CD4-positive, alpha-beta T cell treated with Interleukin-17A for 4 hours (primary cell): Measurements from ENCODE around the gene MRGPRF.

Source experiments
- DNase-seq: peaks from one replicate; pipeline ENCODE4 v3.0.0-alpha.2; 2020; ENCODE audit warnings: mixed read lengths

MRGPRF gene

DNA sequence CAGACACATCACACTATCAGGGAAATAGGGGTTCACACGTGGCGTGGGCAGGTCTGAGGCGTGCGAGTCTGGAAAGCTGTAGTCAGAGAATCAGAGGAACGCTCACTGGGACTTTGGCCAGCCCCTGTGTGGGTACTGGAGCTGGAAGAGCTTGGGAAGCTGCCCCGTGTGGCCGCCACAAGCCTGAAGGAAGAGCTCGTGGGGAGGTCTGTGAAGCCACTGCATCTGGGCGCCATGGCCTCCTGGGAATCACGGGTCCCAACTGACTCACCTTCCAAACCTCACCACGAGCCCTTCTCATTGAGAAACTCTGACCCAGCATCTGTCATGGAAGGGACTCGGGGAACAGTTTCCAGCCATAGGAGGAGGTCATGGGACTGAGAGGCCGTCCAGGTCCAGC lies 5.9 kb upstream of the MRGPRF start:
- DNase-seq, result no peak

DNA sequence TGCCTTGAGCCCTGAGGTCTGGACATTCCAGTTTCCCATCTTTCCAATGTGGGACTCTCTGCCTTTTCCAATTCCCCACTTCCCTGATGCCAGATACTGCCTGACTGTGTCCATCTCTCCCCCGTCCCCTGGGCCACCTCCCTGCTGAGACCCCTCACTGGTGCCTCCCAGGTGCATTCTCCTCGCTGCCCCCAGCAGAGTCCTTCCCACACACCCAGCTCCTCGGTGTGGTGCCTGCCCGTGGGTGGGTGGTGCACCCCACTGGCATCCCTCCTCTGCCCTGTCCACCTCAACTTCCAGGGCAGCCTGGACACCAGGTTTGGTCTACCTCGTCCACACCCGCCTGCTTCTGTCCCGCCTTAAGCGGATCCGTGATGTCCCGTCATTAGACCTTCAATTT lies 4.9 kb upstream of the MRGPRF start:
- DNase-seq, result no peak

DNA sequence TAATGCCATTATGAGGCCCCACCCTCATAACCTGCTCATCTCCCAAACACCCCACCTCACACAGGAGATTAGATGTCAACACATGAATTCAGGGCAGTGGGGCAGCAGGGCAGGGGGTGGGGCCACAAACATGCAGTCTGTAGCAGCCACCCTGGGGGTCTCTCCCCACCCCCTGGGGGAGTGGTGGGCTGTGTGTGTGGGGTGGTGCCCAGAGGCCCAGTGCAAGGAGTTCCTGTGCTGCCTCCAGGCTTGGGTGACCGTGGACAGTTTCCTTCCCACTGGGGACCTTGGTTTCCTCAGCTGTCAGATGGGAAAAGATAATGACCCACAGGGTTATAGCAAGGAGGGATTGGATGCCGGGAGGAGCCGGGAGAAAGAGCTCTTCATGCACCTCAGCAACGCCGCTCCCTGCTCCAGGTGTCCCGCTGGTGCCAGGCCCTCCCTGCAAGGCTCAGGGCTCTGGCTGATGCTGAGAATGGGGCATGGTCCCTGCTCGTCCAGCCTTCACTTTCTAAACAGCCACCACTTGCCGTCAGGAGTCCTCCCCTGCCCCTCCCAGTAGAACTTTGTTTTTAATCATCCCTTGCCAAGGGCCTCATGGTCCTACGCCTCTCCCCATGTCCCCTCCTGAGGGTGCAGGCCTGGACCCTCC lies 2.0 kb upstream of the MRGPRF start:
- no peak for DNase-seq

DNA sequence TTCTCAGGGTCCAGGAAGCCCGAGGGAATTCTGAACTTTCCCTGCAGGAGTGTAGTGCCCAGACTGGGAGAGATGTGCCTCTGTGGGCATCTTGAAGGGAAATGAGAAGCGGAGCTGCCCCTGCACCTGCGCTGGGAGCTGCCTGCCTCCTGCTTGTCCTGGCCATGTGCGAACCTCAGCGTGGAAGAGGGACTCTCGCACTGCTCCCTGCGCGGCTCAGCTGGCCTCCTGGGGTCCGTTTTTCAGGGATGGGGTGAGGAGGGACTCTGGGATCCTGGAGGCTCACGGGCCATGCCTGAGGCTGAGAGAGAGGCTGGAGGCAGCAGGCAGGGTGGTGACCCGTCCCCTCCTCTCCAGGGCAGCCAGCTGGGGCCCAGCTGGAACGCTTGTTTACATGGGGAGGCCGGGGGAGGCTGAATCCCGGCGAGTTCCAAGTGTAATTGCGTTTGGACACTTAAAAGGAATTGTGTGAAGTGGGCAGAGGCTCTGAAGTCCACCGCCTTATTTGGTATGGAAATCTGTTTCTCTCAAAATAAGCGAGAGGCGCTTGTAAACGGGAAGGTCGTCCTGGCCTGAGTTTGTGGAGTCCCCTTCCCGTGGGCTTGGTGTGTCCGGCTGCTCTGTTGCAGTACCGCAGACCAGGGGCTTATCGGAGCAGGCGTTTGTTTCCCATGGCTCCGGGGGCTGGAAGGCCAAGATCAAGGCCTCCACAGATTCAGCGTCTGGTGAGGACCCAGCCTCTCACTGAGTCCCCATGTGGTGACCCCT lies 1.2 kb upstream of the MRGPRF start:
- DNase-seq, result no peak

DNA sequence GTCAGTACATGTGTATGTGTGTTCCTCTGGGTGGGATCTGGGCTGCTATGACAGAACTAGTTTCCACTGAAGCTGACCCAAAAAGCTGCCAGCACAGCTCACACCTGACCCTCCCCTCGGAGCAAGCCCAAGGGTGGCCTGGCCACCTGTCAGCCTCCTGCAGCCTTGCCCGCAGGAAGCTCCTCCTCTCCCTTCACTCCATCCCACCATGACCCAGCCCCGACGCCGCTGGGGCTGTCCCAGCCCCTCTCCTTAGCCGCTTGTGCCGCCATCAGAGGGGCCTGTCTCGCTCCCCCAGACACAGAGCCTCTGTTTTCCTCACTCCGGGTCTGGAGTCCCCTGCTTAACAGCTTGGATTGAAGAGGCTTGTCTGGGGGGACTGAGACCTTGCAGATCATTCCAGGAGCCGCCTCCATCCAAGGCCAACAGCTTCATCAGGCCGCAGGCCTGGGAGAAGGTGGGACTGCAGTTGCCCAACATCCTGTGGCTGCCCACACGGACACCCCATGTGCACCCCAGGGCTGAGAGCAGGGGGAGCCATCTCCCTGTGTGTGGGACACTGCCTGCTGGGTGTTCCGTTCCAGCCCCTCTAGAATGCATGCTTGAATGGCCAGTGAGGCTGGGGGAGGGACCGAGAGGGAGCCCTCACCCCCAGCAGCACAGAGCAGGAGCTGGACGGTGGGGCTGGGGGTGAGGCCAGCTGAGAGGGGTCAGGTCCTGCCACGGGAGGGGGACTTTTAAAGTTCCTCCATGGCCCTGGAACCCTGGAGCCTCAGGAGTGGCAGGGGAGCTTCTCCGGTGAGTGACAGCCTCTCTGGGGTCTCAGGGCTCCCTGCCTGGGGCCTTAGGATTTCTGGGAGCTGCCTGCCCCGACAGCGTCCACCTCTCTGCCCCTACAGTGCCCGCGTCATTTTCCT lies 696 bp downstream of the MRGPRF start:
- DNase-seq, result no peak

DNA sequence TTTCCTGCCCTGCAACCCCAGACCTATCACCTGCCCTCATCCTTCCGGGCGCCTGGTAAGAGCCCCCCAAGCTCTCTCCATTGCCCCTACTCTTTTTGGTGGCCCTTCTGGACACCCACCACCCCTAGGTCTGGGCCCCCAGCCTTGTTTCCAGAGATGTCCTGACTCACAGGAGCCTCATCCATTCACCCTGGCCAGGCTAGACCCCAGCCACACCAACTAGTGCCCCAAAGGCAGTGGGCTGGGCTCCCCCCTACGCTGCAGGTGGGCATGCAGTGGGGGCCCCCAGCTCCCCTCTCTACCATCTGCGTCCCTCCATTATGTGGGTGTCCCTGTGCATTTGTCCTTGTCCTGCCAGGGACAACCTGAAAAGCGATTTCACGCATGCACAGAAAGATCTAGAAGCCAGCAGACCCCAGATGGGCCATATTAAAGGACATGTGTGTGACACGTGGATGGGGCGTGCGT lies 1.4 kb downstream of the MRGPRF start:
- no peak for DNase-seq

DNA sequence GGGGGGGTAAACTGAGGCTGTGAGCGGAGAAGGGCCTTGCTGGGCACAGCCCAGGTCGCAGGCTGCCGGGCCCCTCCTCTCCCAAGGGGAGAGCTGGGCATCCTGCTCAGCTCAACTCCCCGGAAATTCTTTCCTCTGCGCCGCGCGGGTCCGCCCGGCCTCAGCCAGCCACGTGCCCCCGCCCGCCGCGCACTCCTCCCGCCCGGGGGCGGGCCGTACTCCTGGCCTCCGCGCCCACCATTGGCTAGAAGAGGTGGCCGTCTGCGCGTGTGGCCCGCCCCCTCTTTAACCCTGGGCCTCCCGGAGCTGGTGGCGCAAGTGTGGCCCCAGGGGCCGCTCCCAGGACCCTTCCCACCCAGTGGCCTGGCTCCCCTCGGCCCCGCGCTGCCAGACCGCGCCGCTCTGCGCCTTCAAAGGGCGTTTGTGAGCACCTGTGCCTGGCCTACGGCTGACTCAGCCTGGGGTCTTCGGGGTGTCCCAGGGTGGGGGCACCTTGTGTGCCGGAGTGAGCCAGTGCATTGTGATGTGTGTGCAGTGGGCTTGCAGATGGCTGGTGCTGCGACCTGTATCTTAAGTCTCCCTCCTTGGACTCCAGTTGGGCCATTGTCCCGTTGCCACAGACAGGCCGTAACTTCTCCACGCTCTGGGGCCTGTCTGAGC lies 2.0 kb downstream of the MRGPRF start:
- peak; percentile 20 for DNase-seq

DNA sequence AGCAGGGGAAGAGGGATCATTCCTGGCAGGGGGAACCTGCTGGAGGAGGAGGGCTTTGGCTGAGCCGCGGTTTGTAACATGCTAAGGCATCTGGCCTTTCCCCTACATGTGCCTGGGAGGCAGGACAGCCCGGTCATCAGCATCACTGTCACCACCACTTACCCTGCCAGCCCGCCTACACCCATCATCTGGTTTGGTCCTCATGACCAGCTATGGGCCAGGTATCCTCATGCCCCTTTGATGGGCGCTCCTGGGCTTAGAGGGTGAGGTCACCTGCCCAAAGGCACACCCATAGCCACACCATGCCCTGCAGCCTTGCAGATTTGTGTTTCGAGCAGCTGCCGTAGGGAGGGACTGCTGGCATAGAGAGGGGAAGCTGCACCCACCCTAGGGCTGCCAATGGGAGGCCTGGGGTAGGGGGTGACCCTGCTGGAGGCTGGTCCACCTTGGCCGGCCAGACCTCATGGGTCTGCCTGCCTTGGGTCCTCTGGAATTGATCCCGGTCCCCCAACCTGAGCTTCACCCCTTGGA lies 2.6 kb downstream of the MRGPRF start:
- DNase-seq, result no peak

DNA sequence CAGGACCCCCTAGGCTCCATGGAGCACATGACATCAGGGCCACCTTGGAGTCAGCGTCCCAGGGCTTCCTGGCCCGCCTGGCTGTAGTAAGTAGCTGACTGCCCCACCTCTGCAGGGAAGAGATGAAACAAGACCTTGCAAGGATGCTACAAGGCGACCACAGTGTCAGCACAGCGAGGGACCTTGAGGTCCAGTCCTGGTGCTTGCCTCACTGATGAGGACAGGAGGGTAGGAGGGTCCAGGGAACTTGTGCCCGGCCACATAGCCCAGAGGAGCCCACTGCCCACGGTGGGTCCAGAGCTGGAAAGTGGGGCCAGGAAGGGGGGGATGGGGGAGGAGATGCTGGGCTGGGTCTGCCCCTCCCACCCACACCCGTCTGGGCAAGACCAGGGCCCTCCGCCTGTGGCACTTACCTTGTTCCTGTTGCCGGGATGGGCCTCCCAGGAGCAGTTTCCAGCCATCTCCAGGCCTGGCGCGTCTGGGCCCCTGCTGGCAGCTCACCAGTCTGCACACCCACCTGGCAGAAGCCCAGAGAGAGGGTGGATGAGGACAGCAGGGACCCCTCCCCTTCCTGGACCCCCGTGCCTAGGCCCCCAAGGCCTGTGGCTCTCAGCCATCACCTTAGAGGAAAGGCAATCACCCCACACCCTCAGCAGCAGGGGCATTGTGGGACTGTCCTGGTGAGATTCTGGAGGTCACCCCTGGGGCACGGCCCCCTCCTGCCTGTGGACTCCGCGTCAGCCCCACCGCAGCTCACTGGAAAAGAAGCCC lies 3.4 kb downstream of the MRGPRF start:
- DNase-seq, result no peak

DNA sequence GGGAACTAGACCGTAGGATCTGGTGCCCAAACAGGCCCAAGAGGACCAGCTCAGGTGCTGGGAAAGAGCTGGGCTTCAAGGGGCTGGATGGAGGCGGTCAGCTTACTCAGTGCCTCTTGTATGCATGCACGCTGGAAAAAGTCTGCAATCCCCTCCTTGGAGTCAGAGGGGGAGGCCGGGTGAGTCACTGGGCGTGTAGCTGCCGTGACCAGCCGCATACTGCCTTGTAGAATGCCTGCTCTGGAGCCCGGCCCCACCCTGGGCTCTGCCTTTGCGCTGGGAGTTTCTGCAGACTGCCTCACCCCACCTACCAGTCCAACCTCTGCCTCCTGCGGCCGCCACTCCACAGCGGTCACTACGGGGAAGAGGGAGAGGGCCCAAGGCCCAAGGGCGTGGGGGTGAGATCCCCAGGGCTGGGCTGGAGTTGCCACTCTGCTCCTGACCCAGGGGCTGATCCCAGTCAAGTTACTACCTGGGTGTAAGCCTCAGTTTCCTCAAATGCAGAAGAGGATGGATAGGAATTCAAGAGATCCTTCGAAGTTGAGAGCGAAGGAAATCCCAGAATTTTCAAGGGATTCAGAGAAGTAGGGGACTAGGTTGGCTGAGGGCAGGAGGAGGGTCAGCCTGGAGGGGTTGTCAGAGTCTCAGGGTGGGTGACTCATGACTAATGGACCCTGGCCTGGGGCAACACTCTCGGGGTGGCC lies 4.2 kb downstream of the MRGPRF start:
- DNase-seq, result no peak

DNA sequence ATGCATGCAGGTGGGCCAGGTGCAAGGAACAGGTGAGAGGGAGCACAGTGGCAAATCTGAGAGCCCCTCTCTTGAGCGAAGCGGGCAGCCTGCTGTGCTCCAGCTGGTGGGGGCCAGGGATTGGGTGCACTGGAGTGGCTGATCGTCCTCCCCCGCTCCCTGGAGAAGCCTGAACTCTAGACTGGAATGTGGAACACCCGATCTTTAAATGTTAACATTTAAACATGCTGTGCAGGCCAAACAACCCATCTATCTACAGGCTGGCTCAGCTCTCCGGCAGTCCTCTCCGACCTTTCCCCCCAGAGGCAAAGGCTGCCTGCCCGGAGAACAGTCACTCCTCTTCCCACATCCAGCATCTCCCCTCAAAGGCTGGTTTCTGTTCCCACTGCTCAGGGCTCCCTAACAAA lies 5.1 kb downstream of the MRGPRF start:
- no peak for DNase-seq

DNA sequence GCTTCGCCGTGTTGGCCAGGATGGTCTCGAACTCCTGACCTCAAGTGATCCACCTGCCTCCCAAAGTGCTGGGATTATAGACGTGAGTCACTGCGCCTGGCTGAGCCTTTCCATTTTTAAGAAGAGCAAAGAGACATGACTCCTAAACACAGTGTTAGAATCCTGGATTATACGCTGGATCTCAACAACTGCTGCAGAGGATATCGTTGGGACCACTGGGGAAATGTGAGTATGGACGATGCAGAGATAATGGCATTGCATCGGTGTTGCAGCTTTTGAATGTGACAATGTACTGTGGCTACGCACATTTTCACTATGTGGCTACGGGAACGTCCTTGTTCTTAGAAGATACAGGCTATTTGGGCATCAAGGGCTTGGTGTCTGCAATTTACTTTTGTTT lies 6.2 kb downstream of the MRGPRF start:
- DNase-seq, result no peak

DNA sequence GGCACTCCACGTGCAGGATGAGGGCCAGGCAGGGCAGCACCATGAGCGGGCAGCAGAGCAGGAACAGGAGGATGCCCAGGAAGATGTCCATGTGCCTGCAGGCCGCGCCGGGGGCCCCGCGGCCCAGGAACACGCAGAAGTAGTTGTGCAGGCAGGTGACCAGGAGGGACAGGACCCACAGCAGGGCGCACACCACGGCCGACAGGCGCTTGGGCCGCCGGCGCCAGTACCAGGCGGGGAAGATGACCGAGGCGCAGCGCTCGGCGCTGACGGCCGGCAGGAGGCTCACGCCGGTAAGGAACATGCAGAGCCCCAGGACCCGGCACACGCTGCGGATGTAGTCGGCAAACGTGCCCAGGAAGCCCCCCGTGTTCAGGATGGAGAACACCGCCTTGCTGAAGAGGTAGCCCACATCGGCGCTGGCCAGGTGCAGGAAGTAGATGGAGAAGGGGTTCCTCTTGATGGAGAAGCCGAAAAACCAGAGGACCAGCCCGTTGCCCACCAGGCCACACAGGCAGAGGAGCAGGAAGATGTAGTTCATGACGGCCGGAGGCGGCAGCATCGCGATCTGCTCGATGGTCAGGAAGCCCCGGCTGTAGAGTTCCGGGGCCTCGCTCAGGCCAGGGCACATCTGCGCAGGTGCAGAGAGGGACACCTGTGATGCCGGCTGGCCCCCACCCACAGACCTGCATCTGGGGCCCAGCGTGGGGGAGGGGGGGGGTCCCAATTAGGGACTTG lies 7.2 kb downstream of the MRGPRF start:
- DNase-seq, result no peak

DNA sequence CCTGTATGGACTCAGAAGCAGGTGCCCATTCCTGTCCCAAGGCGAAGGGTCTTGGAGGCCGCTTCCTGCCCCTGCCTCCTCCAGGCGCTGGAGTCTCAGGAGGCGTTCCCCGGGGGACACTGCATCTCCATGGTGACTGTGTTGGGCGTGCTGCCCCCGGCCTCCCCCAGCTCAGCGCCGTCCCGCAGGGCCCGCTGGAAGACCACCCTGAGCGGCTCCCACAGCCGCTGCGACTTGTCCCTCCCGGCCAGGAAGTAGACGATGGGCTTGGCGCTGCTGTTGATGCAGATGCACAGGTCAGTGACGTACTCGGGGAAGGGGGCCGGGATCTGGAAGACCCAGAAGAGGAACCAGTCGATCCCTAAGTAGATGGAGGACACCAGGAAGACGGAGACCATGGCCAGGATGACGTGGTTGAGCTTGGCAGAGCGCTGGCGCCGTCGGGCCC lies 7.8 kb downstream of the MRGPRF start:
- no peak for DNase-seq

DNA sequence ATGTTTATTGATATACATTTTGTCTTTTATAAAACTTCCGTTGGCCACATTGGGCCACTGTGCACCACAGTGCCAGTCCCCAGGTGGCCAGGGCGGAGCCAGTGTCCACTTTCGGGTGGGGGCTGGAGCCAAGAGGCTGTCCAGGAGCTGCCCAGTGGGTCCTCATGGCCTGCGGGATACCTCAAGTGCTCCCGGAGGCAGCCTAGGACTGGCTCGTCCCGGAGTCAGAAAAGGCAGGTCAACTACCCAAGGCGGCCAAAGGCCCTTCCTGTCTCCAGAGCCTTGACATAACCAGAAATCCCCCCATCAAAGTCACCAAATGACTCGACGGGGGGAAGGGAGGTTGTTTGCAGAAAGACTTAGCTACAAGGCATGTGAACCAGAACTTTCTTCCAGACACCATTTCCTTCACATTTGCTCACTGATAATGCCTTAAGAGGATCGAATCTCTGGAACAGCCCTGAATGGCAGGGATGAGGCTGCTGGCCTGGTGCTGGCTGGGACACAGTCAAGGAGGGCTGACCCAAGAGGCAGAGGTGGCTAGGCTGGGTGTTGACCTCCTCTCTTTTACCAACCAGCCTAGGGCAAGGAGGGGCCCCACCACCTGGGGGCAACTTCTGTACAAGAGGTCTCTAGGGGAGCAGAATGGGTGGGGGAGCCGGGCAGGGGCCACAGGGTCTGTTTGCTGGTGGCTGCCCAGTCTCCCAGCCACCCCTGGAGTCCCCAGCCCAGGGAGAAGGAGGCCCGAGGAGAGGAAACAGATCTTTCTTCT lies 8.4 kb downstream of the MRGPRF start:
- no peak for DNase-seq

DNA sequence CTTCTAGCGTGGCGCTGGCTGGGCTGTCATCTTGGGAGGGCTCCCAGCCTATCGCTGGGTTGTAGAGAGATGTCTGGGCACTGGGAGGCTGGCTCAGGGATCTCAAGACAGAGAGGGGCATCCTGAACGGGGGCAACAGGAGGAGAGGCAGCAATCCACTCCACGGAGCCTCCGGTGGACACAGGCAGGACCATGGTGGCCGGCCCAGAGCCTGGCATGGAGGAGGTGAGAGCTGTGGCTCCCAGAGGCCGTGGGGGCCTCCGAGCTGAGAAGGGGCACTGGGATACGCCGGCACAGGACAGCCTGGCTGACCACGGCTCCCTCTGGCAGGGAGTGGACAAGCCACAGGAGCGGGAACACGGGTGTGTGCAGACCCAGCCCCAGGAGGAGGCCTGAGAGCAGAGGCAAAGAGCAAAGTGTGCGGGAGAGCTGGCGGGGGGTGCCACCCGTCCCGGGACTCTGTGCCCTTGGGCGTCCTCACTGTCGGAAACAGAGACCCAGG lies 9.1 kb downstream of the MRGPRF start:
- no peak for DNase-seq

DNA sequence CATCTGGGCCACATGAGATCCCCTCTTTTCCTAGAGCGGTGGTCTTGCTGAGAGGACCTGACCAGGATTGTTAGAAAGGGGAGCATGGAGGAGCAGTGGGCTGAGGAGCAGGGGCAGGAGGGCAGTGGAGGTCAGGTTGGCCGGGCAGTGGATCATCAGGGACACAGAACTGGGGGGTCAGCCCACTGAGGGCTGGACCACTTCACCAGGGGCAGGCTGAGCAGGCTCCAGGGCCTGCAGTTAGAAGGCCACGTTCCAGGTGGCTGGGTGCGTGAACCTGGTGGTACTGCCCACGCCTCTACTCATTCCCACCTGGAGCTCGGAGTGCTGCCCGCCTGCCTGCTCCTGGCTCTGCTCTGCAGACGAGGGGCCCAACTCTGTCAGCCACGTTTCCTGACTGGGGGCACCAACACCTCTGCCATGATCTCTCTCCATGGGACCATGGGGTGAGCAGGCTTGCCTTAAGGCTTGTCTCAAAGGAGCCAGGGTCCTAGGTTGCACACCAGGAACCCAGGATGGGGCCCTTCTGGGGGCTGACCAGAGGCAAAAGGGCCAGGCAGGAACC lies 9.7 kb downstream of the MRGPRF start:
- DNase-seq, result no peak

DNA sequence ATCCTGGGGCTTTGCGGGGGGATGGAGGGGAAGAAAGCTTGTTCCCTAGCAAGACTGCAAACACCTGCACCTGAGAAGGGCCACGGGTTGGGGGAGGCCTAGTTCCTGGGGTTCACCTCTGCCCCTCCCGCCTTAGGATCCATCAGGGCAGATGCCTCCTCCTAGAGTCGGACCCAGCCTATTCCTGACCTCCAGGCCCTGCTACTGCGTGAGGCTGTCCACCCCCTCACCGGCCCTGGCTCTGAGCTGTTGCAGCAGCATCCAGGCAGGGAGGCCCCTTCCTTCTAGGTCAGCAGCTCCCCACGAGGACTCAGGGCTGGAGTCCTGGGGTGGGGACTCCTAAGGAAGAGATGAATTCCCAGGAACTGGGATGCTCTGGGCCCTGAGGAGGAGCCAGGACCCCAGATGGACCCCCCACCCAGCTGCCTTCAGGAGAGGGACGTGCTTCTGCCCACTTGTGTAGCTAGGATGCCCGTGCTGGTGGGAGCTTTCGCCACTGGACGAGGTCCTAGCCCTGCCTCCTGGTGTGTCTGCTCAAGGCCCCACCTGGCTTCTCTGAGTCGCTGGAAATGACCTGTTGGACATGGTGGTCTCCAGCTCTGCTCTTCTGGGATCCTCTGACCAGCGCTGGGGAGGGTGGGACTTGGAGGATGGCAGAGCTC lies 10.3 kb downstream of the MRGPRF start:
- DNase-seq, result no peak
